Measurements from ENCODE around the gene EFCAB11. TPM values are rescaled to one million over a fixed set of nuclear protein-coding genes. Genes with fewer than 3 reads are reported as not detected.

The EFCAB11 gene
- polyA plus RNA-seq, 1 experiment = 2.2 TPM

DNA sequence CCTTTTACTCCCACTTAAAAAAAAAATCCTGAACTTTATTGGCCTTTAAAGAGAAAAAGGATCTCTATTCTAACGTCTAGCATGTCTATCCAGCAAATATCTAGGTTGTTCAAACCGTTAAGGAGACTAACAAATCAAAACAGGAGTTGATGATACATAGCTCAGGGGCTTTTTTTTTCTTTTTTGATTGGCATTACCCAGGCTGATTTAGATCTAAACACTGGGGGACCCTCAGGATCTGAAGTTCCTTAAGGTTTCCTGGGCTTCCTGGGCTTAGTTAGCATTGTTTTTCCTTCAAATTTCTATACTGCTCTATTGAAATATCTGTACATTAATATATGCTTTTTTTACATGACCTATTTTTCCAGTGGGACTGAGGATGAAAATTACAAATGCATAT lies 42.3 kb downstream of the EFCAB11 start:
- no peak for TF ChIP-seq CTCF (IDR thresholded peaks at IDR 0.05; ENCODE audit: insufficient read depth, low read depth, low read length)
- H3K4me3 ChIP-seq (ENCODE audit: low read depth, low read length) = no peak overlapping the region
- no peak for DNase-seq (ENCODE audit: low read depth)
- ChIA-PET POLR2A (no interaction called here), CTCF (interaction anchor here (2.8 kb wide), 1 partner anchor 886 kb away, joined by 14 read pairs; no protein-coding TSS in a partner anchor)
- no peaks in the 10 kb centered on the region for H3K27me3 ChIP-seq (ENCODE audit: control insufficient read depth, insufficient read depth, low read length)
- no peaks in the 10 kb centered on the region for H3K36me3 ChIP-seq (ENCODE audit: control insufficient read depth, insufficient read depth, low read length)

DNA sequence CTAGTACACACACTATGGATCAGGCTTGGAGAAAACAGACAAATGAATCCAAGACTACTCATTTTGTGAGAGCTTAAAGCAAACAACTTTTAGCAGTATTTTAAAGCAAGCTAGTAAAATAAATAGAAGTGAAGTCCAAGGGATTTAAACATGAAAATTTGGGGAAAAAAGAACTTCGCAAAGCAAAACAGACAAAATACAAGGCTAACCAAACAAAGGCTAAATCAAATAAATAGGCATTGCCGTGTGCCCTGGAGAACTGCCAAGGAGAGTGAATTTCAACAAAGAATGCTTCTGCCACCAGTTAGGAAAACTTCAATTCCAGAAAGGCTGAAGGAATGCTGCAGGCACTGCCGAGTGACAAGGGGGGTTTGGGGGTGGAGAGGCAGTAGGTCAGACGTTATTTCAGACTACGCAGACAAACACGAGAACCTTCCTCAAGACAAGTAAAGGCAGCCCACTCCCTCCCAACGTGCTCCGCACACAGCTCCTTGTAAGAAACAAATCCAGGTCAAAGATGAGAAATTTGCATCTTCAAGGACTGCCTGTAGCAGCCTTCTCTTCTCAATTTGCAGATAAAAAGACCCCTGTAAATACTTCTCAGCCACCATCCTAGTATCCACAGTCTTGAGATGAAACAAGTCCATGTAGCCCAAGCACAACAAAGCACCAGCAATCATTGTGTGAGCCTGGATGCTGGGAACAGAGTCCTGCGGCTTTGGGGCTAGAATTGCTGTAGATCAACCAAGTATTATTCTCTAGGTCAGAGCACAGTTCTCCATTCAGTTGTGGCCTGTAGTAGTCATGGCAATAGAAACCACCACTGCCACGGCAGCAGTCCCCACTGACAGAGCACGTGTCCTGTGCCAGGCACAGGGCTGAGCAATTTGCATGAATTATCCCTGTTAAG lies 43.3 kb downstream of the EFCAB11 start:
- no peak for DNase-seq (ENCODE audit: low read depth)
- Histone ChIP-seq H3K4me3 (ENCODE audit: low read depth, low read length) (no peak overlapping the region), H3K36me3 (ENCODE audit: control insufficient read depth, insufficient read depth, low read length) (no peaks in the 10 kb centered on the region), H3K27me3 (ENCODE audit: control insufficient read depth, insufficient read depth, low read length) (no peaks in the 10 kb centered on the region)
- no peak for TF ChIP-seq CTCF (IDR thresholded peaks at IDR 0.05; ENCODE audit: insufficient read depth, low read depth, low read length)
- ChIA-PET CTCF (interaction anchor here (1.6 to 2.8 kb wide), 4 partner anchors 11 to 885 kb away, joined by 4 to 14 read pairs (median 5); no protein-coding TSS in a partner anchor), POLR2A (no interaction called here)

DNA sequence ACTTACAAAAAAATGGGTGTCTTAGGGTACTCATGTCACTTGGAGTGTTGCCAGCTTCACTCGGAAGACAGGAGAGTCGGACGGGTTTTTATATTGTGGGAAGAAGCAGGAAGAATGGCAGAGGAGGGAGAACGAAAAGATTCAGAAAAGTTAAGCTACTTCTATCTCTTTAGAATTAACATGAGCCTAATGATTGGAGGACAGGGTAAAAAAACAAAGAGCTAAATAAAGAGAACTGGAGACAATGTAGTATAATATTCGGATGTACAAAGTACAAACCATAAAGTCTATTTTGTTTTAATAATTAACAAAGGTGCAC lies 43.9 kb downstream of the EFCAB11 start:
- no peaks in the 10 kb centered on the region for H3K36me3 ChIP-seq (ENCODE audit: control insufficient read depth, insufficient read depth, low read length)
- H3K27me3 ChIP-seq (ENCODE audit: control insufficient read depth, insufficient read depth, low read length) = no peaks in the 10 kb centered on the region
- CTCF ChIA-PET = interaction anchor here (1.6 to 2.0 kb wide), 3 partner anchors 10 to 870 kb away, joined by 4 to 5 read pairs (median 5); no protein-coding TSS in a partner anchor
- TF ChIP-seq CTCF (IDR thresholded peaks at IDR 0.05; ENCODE audit: insufficient read depth, low read depth, low read length) = no peak
- H3K4me3 ChIP-seq (ENCODE audit: low read depth, low read length) = no peak overlapping the region
- no peak for DNase-seq (ENCODE audit: low read depth)
- POLR2A ChIA-PET = no interaction called here

- H3K4me3 ChIP-seq (ENCODE audit: low read depth, low read length) = no peak overlapping the region
- DNase-seq (ENCODE audit: low read depth) = no peak
- H3K36me3 ChIP-seq (ENCODE audit: control insufficient read depth, insufficient read depth, low read length) = no peaks in the 10 kb centered on the region
- no peak for TF ChIP-seq CTCF (IDR thresholded peaks at IDR 0.05; ENCODE audit: insufficient read depth, low read depth, low read length)
- ChIA-PET POLR2A (no interaction called here), CTCF (interaction anchor here (1.6 to 2.0 kb wide), 2 partner anchors 9 to 14 kb away, joined by 4 to 5 read pairs; no protein-coding TSS in a partner anchor)
- no peaks in the 10 kb centered on the region for H3K27me3 ChIP-seq (ENCODE audit: control insufficient read depth, insufficient read depth, low read length)
Measured at GRCh38 chr14:89909586-89909985, 44.9 kb downstream of the EFCAB11 start.

- Histone ChIP-seq H3K4me3 (ENCODE audit: low read depth, low read length) (no peak overlapping the region), H3K36me3 (ENCODE audit: control insufficient read depth, insufficient read depth, low read length) (no peaks in the 10 kb centered on the region), H3K27me3 (ENCODE audit: control insufficient read depth, insufficient read depth, low read length) (no peaks in the 10 kb centered on the region)
- DNase-seq (ENCODE audit: low read depth) = no peak
- TF ChIP-seq CTCF (IDR thresholded peaks at IDR 0.05; ENCODE audit: insufficient read depth, low read depth, low read length) = no peak
- CTCF ChIA-PET = interaction anchor here (0.5 to 2.0 kb wide), 2 partner anchors 9 to 95 kb away, joined by 4 to 5 read pairs; no protein-coding TSS in a partner anchor
- POLR2A ChIA-PET = no interaction called here
Measured at GRCh38 chr14:89908712-89909450, 45.6 kb downstream of the EFCAB11 start.
